ENCODE measurements around the gene PTTG1IP.

- TF ChIP-seq, protein P1, sequence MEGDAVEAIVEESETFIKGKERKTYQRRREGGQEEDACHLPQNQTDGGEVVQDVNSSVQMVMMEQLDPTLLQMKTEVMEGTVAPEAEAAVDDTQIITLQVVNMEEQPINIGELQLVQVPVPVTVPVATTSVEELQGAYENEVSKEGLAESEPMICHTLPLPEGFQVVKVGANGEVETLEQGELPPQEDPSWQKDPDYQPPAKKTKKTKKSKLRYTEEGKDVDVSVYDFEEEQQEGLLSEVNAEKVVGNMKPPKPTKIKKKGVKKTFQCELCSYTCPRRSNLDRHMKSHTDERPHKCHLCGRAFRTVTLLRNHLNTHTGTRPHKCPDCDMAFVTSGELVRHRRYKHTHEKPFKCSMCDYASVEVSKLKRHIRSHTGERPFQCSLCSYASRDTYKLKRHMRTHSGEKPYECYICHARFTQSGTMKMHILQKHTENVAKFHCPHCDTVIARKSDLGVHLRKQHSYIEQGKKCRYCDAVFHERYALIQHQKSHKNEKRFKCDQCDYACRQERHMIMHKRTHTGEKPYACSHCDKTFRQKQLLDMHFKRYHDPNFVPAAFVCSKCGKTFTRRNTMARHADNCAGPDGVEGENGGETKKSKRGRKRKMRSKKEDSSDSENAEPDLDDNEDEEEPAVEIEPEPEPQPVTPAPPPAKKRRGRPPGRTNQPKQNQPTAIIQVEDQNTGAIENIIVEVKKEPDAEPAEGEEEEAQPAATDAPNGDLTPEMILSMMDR (optimal IDR thresholded peaks at IDR 0.05 in 1 of 3, IDR thresholded peaks at IDR 0.05 in 1 of 3, conservative IDR thresholded peaks at IDR 0.05 in 1 of 3; ENCODE audit: extremely low read depth in 1 of 3, insufficient read depth in 2 of 3, low read length in 3 of 3) = no peak
- TF ChIP-seq EZH2 (IDR thresholded peaks at IDR 0.05; ENCODE audit: low read length) = no peak
Measured at GRCh38 chr21:44876849-44877575, 3.5 kb upstream of the PTTG1IP start.
